Liver (tissue), 9 donors: Measurements from ENCODE around the gene GNB5. TPM values are rescaled to one million over a fixed set of nuclear protein-coding genes. Genes with fewer than 3 reads are reported as not detected.

ENCODE experiments used
- DNase-seq: peaks from one replicate; pipeline ENCODE4 v3.0.0-alpha.2; 2017; ENCODE audit warnings: low spot score
- H3K27ac ChIP-seq, 2 donors: one replicate each; pipeline ENCODE4 v1.7.0; 2013; ENCODE audit warnings: inconsistent platforms in 2 of 2, low read length in 2 of 2, control low read depth in 1 of 2, low read depth in 1 of 2, mild to moderate bottlenecking in 1 of 2
- H3K27me3 ChIP-seq, 4 donors: one replicate each; pipeline versions ENCODE4 v1.6.1 to v1.7.0; 2013; ENCODE audit warnings: low read length in 3 of 4, inconsistent platforms in 1 of 4, mild to moderate bottlenecking in 1 of 4, moderate library complexity in 1 of 4; ENCODE audit not compliant: control insufficient read depth in 4 of 4, insufficient read depth in 4 of 4
- H3K36me3 ChIP-seq, 4 donors: one replicate each; pipeline versions ENCODE4 v1.6.1 to v1.7.0; 2013; ENCODE audit warnings: low read length in 3 of 4, mild to moderate bottlenecking in 3 of 4, low read depth in 1 of 4, moderate library complexity in 1 of 4; ENCODE audit not compliant: control insufficient read depth in 4 of 4, insufficient read depth in 3 of 4
- H3K4me1 ChIP-seq, 4 donors: one replicate each; pipeline versions ENCODE4 v1.6.1 to v1.7.0; 2013; ENCODE audit warnings: low read length in 3 of 4, mild to moderate bottlenecking in 3 of 4, moderate library complexity in 1 of 4; ENCODE audit not compliant: control insufficient read depth in 4 of 4, insufficient read depth in 4 of 4
- H3K4me3 ChIP-seq, 3 donors: one replicate each; pipeline versions ENCODE4 v1.6.1 to v1.7.0; 2013; ENCODE audit warnings: low read length in 3 of 3, control low read depth in 1 of 3, low read depth in 1 of 3, mild to moderate bottlenecking in 1 of 3
- H3K9ac ChIP-seq, 2 donors: one replicate each; pipeline ENCODE4 v1.7.0; 2013; ENCODE audit warnings: low read length in 2 of 2, mild to moderate bottlenecking in 2 of 2, moderate library complexity in 2 of 2, control low read depth in 1 of 2, low read depth in 1 of 2
- H3K9me3 ChIP-seq, 4 donors: one replicate each; pipeline versions ENCODE4 v1.6.1 to v1.7.0; 2013; ENCODE audit warnings: low read length in 3 of 4; ENCODE audit not compliant: control insufficient read depth in 4 of 4
- ATF3 ChIP-seq: IDR thresholded peaks from 2 replicates; pipeline ENCODE4 v1.6.1; 2016; ENCODE audit warnings: antibody characterized with exemption
- CTCF ChIP-seq: fragments of 150-350 bp; IDR thresholded peaks from 2 replicates; pipeline ENCODE4 v1.5.1; 2017; ENCODE audit warnings: improper control_type of control experiment, low read depth, low read length; ENCODE audit not compliant: missing input control
- EGR1 ChIP-seq, 2 donors: IDR thresholded peaks; 2 replicates each; pipeline ENCODE4 v1.6.1; 2016 to 2018; ENCODE audit warnings: antibody characterized with exemption in 2 of 2, low read depth in 2 of 2
- FOXA1 ChIP-seq: IDR thresholded peaks from 2 replicates; pipeline ENCODE4 v1.6.1; 2016; ENCODE audit warnings: antibody characterized with exemption
- FOXA2 ChIP-seq: IDR thresholded peaks from 2 replicates; pipeline ENCODE4 v1.6.1; 2016; ENCODE audit warnings: antibody characterized with exemption
- GABPA ChIP-seq, 2 donors: IDR thresholded peaks in 1 of 2; conservative IDR thresholded peaks in 1 of 2; 2 replicates each; pipeline ENCODE4 v1.6.1; 2016; ENCODE audit warnings: antibody characterized with exemption in 2 of 2, mild to moderate bottlenecking in 1 of 2, moderate library complexity in 1 of 2
- HNF4G ChIP-seq: IDR thresholded peaks from 2 replicates; pipeline ENCODE4 v1.6.1; 2016; ENCODE audit warnings: antibody characterized with exemption
- JUND ChIP-seq, 2 donors: IDR thresholded peaks; 2 replicates each; pipeline ENCODE4 v1.6.1; 2016; ENCODE audit warnings: antibody characterized with exemption in 2 of 2
- MAX ChIP-seq: IDR thresholded peaks from 2 replicates; pipeline ENCODE4 v1.6.1; 2016; ENCODE audit warnings: antibody characterized with exemption
- NR2F2 ChIP-seq: IDR thresholded peaks from 2 replicates; pipeline ENCODE4 v1.6.1; 2016; ENCODE audit warnings: antibody characterized with exemption
- RAD21 ChIP-seq, 2 donors: IDR thresholded peaks; 2 replicates each; pipeline ENCODE4 v1.6.1; 2016; ENCODE audit warnings: antibody characterized with exemption in 2 of 2, mild to moderate bottlenecking in 2 of 2
- REST ChIP-seq: IDR thresholded peaks from 2 replicates; pipeline ENCODE4 v1.6.1; 2016; ENCODE audit warnings: antibody characterized with exemption, mild to moderate bottlenecking
- TAF1 ChIP-seq: conservative IDR thresholded peaks from 2 replicates; pipeline ENCODE4 v1.6.1; 2016; ENCODE audit warnings: antibody characterized with exemption, mild to moderate bottlenecking
- YY1 ChIP-seq: IDR thresholded peaks from 2 replicates; pipeline ENCODE4 v1.6.1; 2016; ENCODE audit warnings: antibody characterized with exemption, mild to moderate bottlenecking
- ZBTB33 ChIP-seq: IDR thresholded peaks from 2 replicates; pipeline ENCODE4 v1.6.1; 2016; ENCODE audit warnings: antibody characterized with exemption
- whole genome bisulfite sequencing: extraction: QIAGEN DNeasy Blood & Tissue Kit; methylation state at CpG from one replicate; pipeline ENCODE4 v1.1.7; 2013; 5-methylcytosine and 5-hydroxymethylcytosine counted together
- polyA plus RNA-seq, 2 donors: library from polyadenylated mRNA; stranded (reverse) in 1 of 2; unstranded in 1 of 2; fragments of 200-250 nt in 1 of 2; fragments of >200 nt in 1 of 2; fragmentation: Nextera tagmentation in 1 of 2; extraction: Ambion mirVana in 1 of 2; gene quantifications; one replicate each; pipeline versions ENCODE4 v1.2.1 to v1.2.3, GENCODE V29; 2013 to 2015
- total RNA-seq, 2 donors: library from RNA; depleted of rRNA; stranded (reverse); fragments of >200 nt; gene quantifications; one replicate each; pipeline ENCODE4 v1.2.3, GENCODE V29; 2014
- donor health status: healthy.
- donor health status: healthy.
- donor health status: healthy.
- donor health status: healthy.
- donor health status: healthy.

GNB5 gene
- total and polyA plus RNA-seq, 4 donors = 13.7 to 19.2 (median 15.7) TPM

- TF ChIP-seq YY1 (no peak), TAF1 (no peak), ZBTB33 (no peak), GABPA (IDR thresholded peaks at IDR 0.05 in 1 of 2, conservative IDR thresholded peaks at IDR 0.05 in 1 of 2) (no peak), FOXA1 (no peak), ATF3 (no peak), EGR1 (IDR thresholded peaks at IDR 0.05; ENCODE audit: low read depth in 2 of 2) (no peak), CTCF (no peak), REST (no peak), FOXA2 (no peak), MAX (no peak), HNF4G (no peak)
- Histone ChIP-seq H3K36me3 (no peaks in the 10 kb centered on the region), H3K4me3 (no peak overlapping the region), H3K9ac (no peak overlapping the region), H3K9me3 (no peaks in the 10 kb centered on the region), H3K27me3 (no peaks in the 10 kb centered on the region), H3K4me1 (peaks cover 0 to 5% (median 4%) of the 10 kb centered on the region in 4 donors), H3K27ac (no peak overlapping the region)
- WGBS = 94% methylated on average over 2 of the region's 2 CpGs
- no peak for DNase-seq
These were observed 69.3 kb downstream of the GNB5 start for GRCh38 chr15:52121896-52122295.

- Histone ChIP-seq H3K27me3 (no peaks in the 10 kb centered on the region), H3K27ac (no peak overlapping the region), H3K9me3 (no peaks in the 10 kb centered on the region), H3K4me3 (no peak overlapping the region), H3K9ac (no peak overlapping the region), H3K36me3 (no peaks in the 10 kb centered on the region), H3K4me1 (peaks cover 4 to 9% (median 5%) of the 10 kb centered on the region in 4 donors)
- no peak for TF ChIP-seq REST
- TF ChIP-seq ZBTB33 = no peak
- no peak for TF ChIP-seq NR2F2
- TF ChIP-seq FOXA2 = no peak
- TF ChIP-seq GABPA (IDR thresholded peaks at IDR 0.05 in 1 of 2, conservative IDR thresholded peaks at IDR 0.05 in 1 of 2) = no peak
- TF ChIP-seq HNF4G = no peak
- TF ChIP-seq JUND (IDR thresholded peaks at IDR 0.05) = no peak
- TF ChIP-seq RAD21 (IDR thresholded peaks at IDR 0.05) = no peak
- TF ChIP-seq YY1 = no peak
- no peak for DNase-seq
- WGBS = 55% methylated on average over 5 of the region's 5 CpGs
These were observed 70.2 kb downstream of the GNB5 start for GRCh38 chr15:52121006-52121405.
